ENCODE results near the gene UBL4A. TPM values are rescaled to one million over a fixed set of nuclear protein-coding genes. Genes with fewer than 3 reads are reported as not detected.

The UBL4A gene
- total and polyA plus RNA-seq, 9 of the 15 experiments (the other 6 are each of a cell fraction or from before 2014, with no cell fraction given): 15.2 to 140 (median 100) TPM

- Histone ChIP-seq H3K27me3 (ENCODE audit: control insufficient read depth in 2 of 2, insufficient read depth in 2 of 2, low read length in 2 of 2) (no peaks in the 10 kb centered on the region), H3K79me2 (ENCODE audit: control insufficient read depth, insufficient read depth, low read length) (peaks cover 12% of the 10 kb centered on the region), H3K9me1 (ENCODE audit: control insufficient read depth, insufficient read depth, low read length) (no peaks in the 10 kb centered on the region), H3K27ac (ENCODE audit: extremely low read depth, low read depth, low read length) (peak overlapping the region; percentile 87), H3K4me1 (replicated peaks in 1 of 2; ENCODE audit: control insufficient read depth in 2 of 2, insufficient read depth in 2 of 2, low read length in 2 of 2) (peaks cover 42 to 46% of the 10 kb centered on the region in 2 experiments), H3K4me2 (ENCODE audit: insufficient read depth, low read length) (peak overlapping the region; percentile 43), H3K4me3 (no peak overlapping the region), H4K20me1 (replicated peaks; ENCODE audit: control insufficient read depth, insufficient read depth, low read length) (peaks cover under 1% of the 10 kb centered on the region; the same call in 1 of the 2 replicates), H3K36me3 (ENCODE audit: control insufficient read depth, insufficient read depth, low read length) (no peaks in the 10 kb centered on the region), H2AFZ (ENCODE audit: low read depth, low read length) (0 out of 2 replicates have a peak overlapping the region, but pooled peaks have one; percentile 24), H3K9me3 (replicated peaks; ENCODE audit: control insufficient read depth, insufficient read depth, low read depth, low read length) (no peaks in the 10 kb centered on the region), H3K9ac (ENCODE audit: insufficient read depth in 1 of 2, low read depth in 2 of 2, low read length in 2 of 2) (peak overlapping the region; percentile 56 to 66; a peak in 3 of 4 replicates)
- DNase-seq (ENCODE audit: extremely low read depth in 1 of 4, low spot score in 3 of 4): no peak
- ChIA-PET CTCF (ENCODE audit: low intra/inter-chr PET ratio) (interaction anchor here (1.5 kb wide), 1 partner anchor 40 kb away, joined by 4 read pairs; no protein-coding TSS in a partner anchor), POLR2A (no interaction called here)
- no TSS peak for BruUV-seq (replicated peaks)
- intact Hi-C loops (cut with micrococcal nuclease): loop anchor here (5.0 to 10.0 kb wide), 2 partner anchors 33 to 120 kb away; partner anchors contain the start of genes EMD and FLNA
- no peak for ATAC-seq
- TF ChIP-seq ETS1 (conservative IDR thresholded peaks at IDR 0.05; ENCODE audit: control insufficient read depth, low read depth, low read length) (no peak), NFRKB (IDR thresholded peaks at IDR 0.05; ENCODE audit: low read depth) (no peak), BRD9 (IDR thresholded peaks at IDR 0.05; ENCODE audit: low read depth, partially characterized antibody) (no peak), ZNF121 (CRISPR knock-in tag; conservative IDR thresholded peaks at IDR 0.05) (peak; percentile 59), NR3C1 (CRISPR knock-in tag; IDR thresholded peaks at IDR 0.05) (no peak), KDM4B (IDR thresholded peaks at IDR 0.05; ENCODE audit: borderline replicate concordance in 2 of 2, low read depth in 1 of 2) (no peak)
- TF ChIP-seq, protein P1, sequence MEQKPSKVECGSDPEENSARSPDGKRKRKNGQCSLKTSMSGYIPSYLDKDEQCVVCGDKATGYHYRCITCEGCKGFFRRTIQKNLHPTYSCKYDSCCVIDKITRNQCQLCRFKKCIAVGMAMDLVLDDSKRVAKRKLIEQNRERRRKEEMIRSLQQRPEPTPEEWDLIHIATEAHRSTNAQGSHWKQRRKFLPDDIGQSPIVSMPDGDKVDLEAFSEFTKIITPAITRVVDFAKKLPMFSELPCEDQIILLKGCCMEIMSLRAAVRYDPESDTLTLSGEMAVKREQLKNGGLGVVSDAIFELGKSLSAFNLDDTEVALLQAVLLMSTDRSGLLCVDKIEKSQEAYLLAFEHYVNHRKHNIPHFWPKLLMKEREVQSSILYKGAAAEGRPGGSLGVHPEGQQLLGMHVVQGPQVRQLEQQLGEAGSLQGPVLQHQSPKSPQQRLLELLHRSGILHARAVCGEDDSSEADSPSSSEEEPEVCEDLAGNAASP (IDR thresholded peaks at IDR 0.05): no peak
- TF ChIP-seq, protein P2, sequence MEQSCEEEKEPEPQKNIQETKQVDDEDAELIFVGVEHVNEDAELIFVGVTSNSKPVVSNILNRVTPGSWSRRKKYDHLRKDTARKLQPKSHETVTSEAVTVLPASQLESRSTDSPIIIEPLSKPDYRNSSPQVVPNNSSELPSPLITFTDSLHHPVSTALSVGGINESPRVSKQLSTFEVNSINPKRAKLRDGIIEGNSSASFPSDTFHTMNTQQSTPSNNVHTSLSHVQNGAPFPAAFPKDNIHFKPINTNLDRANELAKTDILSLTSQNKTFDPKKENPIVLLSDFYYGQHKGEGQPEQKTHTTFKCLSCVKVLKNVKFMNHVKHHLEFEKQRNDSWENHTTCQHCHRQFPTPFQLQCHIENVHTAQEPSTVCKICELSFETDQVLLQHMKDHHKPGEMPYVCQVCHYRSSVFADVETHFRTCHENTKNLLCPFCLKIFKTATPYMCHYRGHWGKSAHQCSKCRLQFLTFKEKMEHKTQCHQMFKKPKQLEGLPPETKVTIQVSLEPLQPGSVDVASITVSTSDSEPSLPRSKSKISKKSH (CRISPR knock-in tag; IDR thresholded peaks at IDR 0.05): no peak
- no peak for FAIRE-seq
- in situ Hi-C loops (cut with MboI): no loop called here
- 31% methylated on average over 3 of the region's 3 CpGs for WGBS (ENCODE audit: insufficient coverage, low coverage, missing lambda C conversion rate)
Measured at GRCh38 chrX:154494715-154495114, 8.3 kb upstream of the UBL4A start.
